Activated CD8-positive, alpha-beta T cell treated with anti-CD3 and anti-CD28 coated beads, Interleukin-2, amount 10 ng/mL, durations not matched to agents 7 days and 5 days (primary cell): Measurements from ENCODE around the gene AMZ1. TPM values are rescaled to one million over a fixed set of nuclear protein-coding genes. Genes with fewer than 3 reads are reported as not detected.
A peak's percentile ranks its signal among the peaks of the same experiment; 100 is the strongest.

ENCODE experiments used
- ATAC-seq: fragments of 150-1000 bp; cut with Tn5 transposase; one replicate; pipeline ENCODE4 v1.10.0; 2021; ENCODE audit warnings: moderate library complexity
- CTCF ChIA-PET: fragments of 350-600 bp; sonication (Branson Sonifier 250); formaldehyde crosslinking; loops from one replicate; lab custom pipeline; 2021; ENCODE audit warnings: antibody characterized with exemption; lab: Charles Lee
- POLR2A ChIA-PET: fragments of 350-600 bp; sonication (Branson Sonifier 250); formaldehyde crosslinking; loops from one replicate; lab custom pipeline; 2021; ENCODE audit warnings: antibody characterized with exemption; lab: Charles Lee
- DNase-seq: peaks from one replicate; pipeline ENCODE4 v3.0.0-alpha.2; 2020
- H3K27ac Mint-ChIP-seq: one replicate; pipeline ENCODE4 v1.8.0; 2021; ENCODE audit warnings: mild to moderate bottlenecking, mixed read lengths
- H3K27me3 Mint-ChIP-seq: one replicate; pipeline ENCODE4 v1.8.0; 2021; ENCODE audit warnings: low read depth, mixed read lengths
- H3K36me3 Mint-ChIP-seq: one replicate; pipeline ENCODE4 v1.8.0; 2021; ENCODE audit warnings: low read depth, mixed read lengths
- H3K4me1 Mint-ChIP-seq: one replicate; pipeline ENCODE4 v1.8.0; 2021; ENCODE audit warnings: low read depth, mixed read lengths
- H3K4me3 Mint-ChIP-seq: one replicate; pipeline ENCODE4 v1.8.0; 2021; ENCODE audit warnings: mild to moderate bottlenecking, mixed read lengths
- H3K9me3 Mint-ChIP-seq: one replicate; pipeline ENCODE4 v1.8.0; 2022; ENCODE audit warnings: mixed read lengths; ENCODE audit not compliant: insufficient read depth
- total RNA-seq, 2 experiments: library from RNA; stranded (reverse); gene quantifications; one replicate each; pipeline ENCODE4 v1.2.3, GENCODE V29; 2021

The AMZ1 gene
- total RNA-seq, 2 experiments from 2014 or later: not detected

- peaks cover 2% of the 10 kb centered on the region for H3K36me3 Mint-ChIP-seq
- no peaks in the 10 kb centered on the region for H3K27me3 Mint-ChIP-seq
- peak overlapping the region; percentile 95 for H3K27ac Mint-ChIP-seq
- POLR2A ChIA-PET: interaction anchor here (1.0 to 2.7 kb wide), 7 partner anchors 10 to 136 kb away, joined by 3 to 14 read pairs (median 6); partner anchors contain the start of gene TTYH3
- peaks cover 33% of the 10 kb centered on the region for H3K4me1 Mint-ChIP-seq
- H3K4me3 Mint-ChIP-seq: peak overlapping the region; percentile 72
- ATAC-seq: peak; percentile 75
- H3K9me3 Mint-ChIP-seq: no peaks in the 10 kb centered on the region
- DNase-seq: no peak
- CTCF ChIA-PET: interaction anchor here (1.1 to 5.8 kb wide), 5 partner anchors 12 to 74 kb away, joined by 3 to 34 read pairs (median 8); no protein-coding TSS in a partner anchor
These were observed 43.3 kb upstream of the AMZ1 start for GRCh38 chr7:2644562-2645273.

GRCh38 chr7:2645274-2645868 lies 42.6 kb upstream of the AMZ1 start:
- H3K27ac Mint-ChIP-seq: peak overlapping the region; percentile 95
- peak; percentile 79 for ATAC-seq
- peaks cover 33% of the 10 kb centered on the region for H3K4me1 Mint-ChIP-seq
- peaks cover 2% of the 10 kb centered on the region for H3K36me3 Mint-ChIP-seq
- POLR2A ChIA-PET: interaction anchor here (1.2 to 2.7 kb wide), 6 partner anchors 10 to 136 kb away, joined by 3 to 14 read pairs (median 6); partner anchors contain the start of gene TTYH3
- peak overlapping the region; percentile 72 for H3K4me3 Mint-ChIP-seq
- DNase-seq: peak; percentile 85
- no peaks in the 10 kb centered on the region for H3K27me3 Mint-ChIP-seq
- no peaks in the 10 kb centered on the region for H3K9me3 Mint-ChIP-seq
- CTCF ChIA-PET: interaction anchor here (1.9 to 5.8 kb wide), 4 partner anchors 12 to 74 kb away, joined by 6 to 34 read pairs (median 11); no protein-coding TSS in a partner anchor

GRCh38 chr7:2646336-2646679 lies 41.7 kb upstream of the AMZ1 start:
- H3K4me3 Mint-ChIP-seq: no peak overlapping the region
- ATAC-seq: no peak
- ChIA-PET POLR2A (interaction anchor here (2.3 kb wide), 1 partner anchor 11 kb away, joined by 14 read pairs; no protein-coding TSS in a partner anchor), CTCF (interaction anchor here (5.8 kb wide), 1 partner anchor 64 kb away, joined by 34 read pairs; no protein-coding TSS in a partner anchor)
- H3K27ac Mint-ChIP-seq: peak overlapping the region; percentile 95
- no peaks in the 10 kb centered on the region for H3K9me3 Mint-ChIP-seq
- no peak for DNase-seq
- H3K27me3 Mint-ChIP-seq: no peaks in the 10 kb centered on the region
- peaks cover 2% of the 10 kb centered on the region for H3K36me3 Mint-ChIP-seq
- peaks cover 33% of the 10 kb centered on the region for H3K4me1 Mint-ChIP-seq

- H3K27me3 Mint-ChIP-seq: no peaks in the 10 kb centered on the region
- POLR2A ChIA-PET: no interaction called here
- no peaks in the 10 kb centered on the region for H3K9me3 Mint-ChIP-seq
- no peak overlapping the region for H3K4me3 Mint-ChIP-seq
- ATAC-seq (no peak), DNase-seq (no peak)
- peaks cover 33% of the 10 kb centered on the region for H3K4me1 Mint-ChIP-seq
- H3K27ac Mint-ChIP-seq: peak overlapping the region; percentile 95
- CTCF ChIA-PET: interaction anchor here (5.8 kb wide), 1 partner anchor 63 kb away, joined by 34 read pairs; no protein-coding TSS in a partner anchor
- H3K36me3 Mint-ChIP-seq: peaks cover 2% of the 10 kb centered on the region
These were observed 41.1 kb upstream of the AMZ1 start for GRCh38 chr7:2646680-2647571.

GRCh38 chr7:2647594-2648172 lies 40.3 kb upstream of the AMZ1 start:
- CTCF ChIA-PET: interaction anchor here (0.8 to 1.2 kb wide), 2 partner anchors 23 to 51 kb away, joined by 3 read pairs; no protein-coding TSS in a partner anchor
- Mint-ChIP-seq H3K4me3 (no peak overlapping the region), H3K4me1 (peaks cover 39% of the 10 kb centered on the region), H3K27me3 (no peaks in the 10 kb centered on the region), H3K27ac (no peak overlapping the region), H3K9me3 (no peaks in the 10 kb centered on the region), H3K36me3 (peaks cover 2% of the 10 kb centered on the region)
- no peak for ATAC-seq
- POLR2A ChIA-PET: no interaction called here
- DNase-seq: no peak

- ATAC-seq: no peak
- Mint-ChIP-seq H3K36me3 (peaks cover 2% of the 10 kb centered on the region), H3K27me3 (no peaks in the 10 kb centered on the region), H3K4me3 (no peak overlapping the region), H3K9me3 (no peaks in the 10 kb centered on the region), H3K4me1 (peaks cover 30% of the 10 kb centered on the region), H3K27ac (no peak overlapping the region)
- POLR2A ChIA-PET: interaction anchor here (1.5 kb wide), 1 partner anchor 10 kb away, joined by 3 read pairs; no protein-coding TSS in a partner anchor
- DNase-seq: no peak
- CTCF ChIA-PET: no interaction called here
These were observed 38.7 kb upstream of the AMZ1 start for GRCh38 chr7:2649139-2649838.

- CTCF ChIA-PET: interaction anchor here (1.1 kb wide), 1 partner anchor 171 kb away, joined by 3 read pairs; no protein-coding TSS in a partner anchor
- POLR2A ChIA-PET: interaction anchor here (1.2 to 1.5 kb wide), 2 partner anchors 10 to 18 kb away, joined by 3 to 4 read pairs; partner anchors contain the start of gene TTYH3
- DNase-seq: no peak
- Mint-ChIP-seq H3K4me3 (no peak overlapping the region), H3K27me3 (no peaks in the 10 kb centered on the region), H3K27ac (no peak overlapping the region), H3K36me3 (peaks cover 2% of the 10 kb centered on the region), H3K9me3 (no peaks in the 10 kb centered on the region), H3K4me1 (peaks cover 23% of the 10 kb centered on the region)
- no peak for ATAC-seq
These were observed 38.0 kb upstream of the AMZ1 start for GRCh38 chr7:2649991-2650390.

GRCh38 chr7:2650451-2650850 lies 37.6 kb upstream of the AMZ1 start:
- peaks cover 19% of the 10 kb centered on the region for H3K4me1 Mint-ChIP-seq
- H3K9me3 Mint-ChIP-seq: no peaks in the 10 kb centered on the region
- ChIA-PET CTCF (interaction anchor here (1.1 kb wide), 1 partner anchor 172 kb away, joined by 3 read pairs; no protein-coding TSS in a partner anchor), POLR2A (interaction anchor here (1.1 to 1.2 kb wide), 2 partner anchors 13 to 19 kb away, joined by 3 to 4 read pairs; partner anchors contain the start of gene TTYH3)
- no peak for DNase-seq
- no peak for ATAC-seq
- no peak overlapping the region for H3K4me3 Mint-ChIP-seq
- H3K27me3 Mint-ChIP-seq: no peaks in the 10 kb centered on the region
- no peak overlapping the region for H3K27ac Mint-ChIP-seq
- peaks cover 2% of the 10 kb centered on the region for H3K36me3 Mint-ChIP-seq

- Mint-ChIP-seq H3K4me3 (no peak overlapping the region), H3K9me3 (no peaks in the 10 kb centered on the region), H3K27ac (no peak overlapping the region), H3K27me3 (no peaks in the 10 kb centered on the region), H3K4me1 (peaks cover 10% of the 10 kb centered on the region), H3K36me3 (peaks cover 2% of the 10 kb centered on the region)
- ATAC-seq: no peak
- POLR2A ChIA-PET: interaction anchor here (1.1 kb wide), 1 partner anchor 12 kb away, joined by 3 read pairs; no protein-coding TSS in a partner anchor
- CTCF ChIA-PET: interaction anchor here (0.7 kb wide), 1 partner anchor 11 kb away, joined by 3 read pairs; no protein-coding TSS in a partner anchor
- DNase-seq: peak; percentile 38
These were observed 36.7 kb upstream of the AMZ1 start for GRCh38 chr7:2651336-2651735.
